GM18867 (cell line): ENCODE results near the gene SCFD2.
"Not testable (repeated sequence)": the region's sequence is repeated elsewhere in the genome, so short reads cannot be mapped to it uniquely, and the experiment has no call there.

ENCODE experiments used
- ATAC-seq: cut with Tn5 transposase; IDR thresholded peaks from one replicate; pipeline ENCODE4 v1.9.1; 2021; ENCODE audit warnings: mild to moderate bottlenecking, moderate library complexity; ENCODE audit not compliant: unreplicated experiment

Gene SCFD2

DNA sequence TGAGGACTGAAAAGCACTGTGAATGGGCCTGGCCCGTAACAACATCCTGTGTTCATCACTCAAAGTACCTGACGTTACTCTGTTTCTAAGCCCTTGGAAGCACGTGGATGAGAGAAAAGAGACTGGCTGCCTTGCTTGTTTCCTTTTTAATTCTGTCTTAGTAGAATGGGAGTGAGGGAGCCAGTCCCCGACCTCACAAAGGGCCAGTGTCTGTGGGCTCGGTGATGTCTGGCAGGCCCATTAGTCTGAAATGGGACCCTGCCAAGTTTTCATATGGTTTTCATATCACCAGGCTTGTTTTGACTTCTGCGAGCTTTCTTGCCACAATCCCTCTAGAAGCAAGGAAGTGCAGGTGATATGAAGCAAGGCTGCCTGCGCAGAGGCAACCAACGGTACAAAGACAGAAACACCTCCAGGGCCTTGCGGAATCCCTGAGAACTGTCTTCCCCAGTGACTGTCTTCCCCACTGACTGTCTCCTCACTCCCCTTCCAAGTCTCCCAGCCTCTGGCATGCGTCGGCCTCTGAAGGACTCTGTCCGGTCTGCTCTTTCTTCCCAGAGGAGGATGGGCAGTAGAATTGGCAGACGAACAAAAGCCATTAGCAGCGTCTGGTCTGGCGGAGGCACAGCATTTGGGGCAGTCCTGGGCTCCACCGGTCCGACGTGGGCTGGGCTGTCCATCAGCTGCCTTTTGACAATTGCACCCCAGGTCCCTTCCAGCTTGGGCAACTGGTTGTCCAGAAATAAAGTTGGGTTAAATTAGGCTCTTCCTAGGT lies 524.0 kb downstream of the SCFD2 start:
- ATAC-seq: no peak

GRCh38 chr4:52840531-52841370 lies 525.1 kb downstream of the SCFD2 start:
- no peak for ATAC-seq

DNA sequence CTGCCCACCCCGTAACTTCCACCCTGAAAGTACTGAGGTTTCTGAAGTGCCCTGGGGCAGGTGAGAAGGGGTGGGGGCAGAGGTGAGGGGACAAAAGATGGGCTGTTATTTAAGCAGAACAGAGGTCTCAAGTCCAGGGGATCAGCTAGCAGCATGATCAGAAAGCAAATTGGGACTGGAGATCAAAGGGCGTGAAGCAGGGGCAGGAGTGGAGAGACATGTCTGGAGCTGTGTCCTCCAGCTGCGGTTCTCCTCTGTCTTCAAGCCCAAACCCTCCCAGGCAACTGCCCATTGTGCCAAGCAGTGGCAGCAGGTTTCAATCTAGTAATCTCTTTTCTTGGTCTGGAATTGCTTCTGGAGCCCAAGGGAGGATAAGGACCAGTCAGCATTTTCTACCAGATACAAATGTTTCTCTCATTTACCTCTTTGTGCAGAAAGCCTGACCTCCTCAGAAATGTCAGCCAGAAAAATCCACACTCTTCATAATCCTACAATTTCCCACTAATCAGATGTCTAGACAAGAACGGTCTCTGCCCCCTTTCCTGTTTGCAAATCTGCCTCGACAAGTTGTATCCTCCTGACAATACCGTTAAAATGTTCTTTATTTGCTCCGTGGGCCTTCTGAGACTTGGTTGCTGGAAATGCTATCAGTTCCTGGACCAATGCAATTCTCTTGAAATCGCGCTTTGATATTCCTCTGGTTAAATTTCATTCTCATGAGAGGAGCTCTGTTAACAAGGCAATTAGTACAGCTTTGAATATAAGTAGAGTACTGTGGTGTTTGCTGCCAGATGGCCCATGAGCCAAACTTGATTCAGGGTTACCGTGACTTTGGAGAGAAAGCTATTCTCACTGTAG lies 526.9 kb downstream of the SCFD2 start:
- no peak for ATAC-seq

GRCh38 chr4:52837716-52838558 lies 527.9 kb downstream of the SCFD2 start:
- ATAC-seq: no peak

GRCh38 chr4:52836678-52837077 lies 529.2 kb downstream of the SCFD2 start:
- ATAC-seq: no peak

- ATAC-seq: no peak
These were observed 529.7 kb downstream of the SCFD2 start for GRCh38 chr4:52836120-52836519.

- ATAC-seq: not testable (repeated sequence)
These were observed 531.0 kb downstream of the SCFD2 start for GRCh38 chr4:52834641-52835456.

DNA sequence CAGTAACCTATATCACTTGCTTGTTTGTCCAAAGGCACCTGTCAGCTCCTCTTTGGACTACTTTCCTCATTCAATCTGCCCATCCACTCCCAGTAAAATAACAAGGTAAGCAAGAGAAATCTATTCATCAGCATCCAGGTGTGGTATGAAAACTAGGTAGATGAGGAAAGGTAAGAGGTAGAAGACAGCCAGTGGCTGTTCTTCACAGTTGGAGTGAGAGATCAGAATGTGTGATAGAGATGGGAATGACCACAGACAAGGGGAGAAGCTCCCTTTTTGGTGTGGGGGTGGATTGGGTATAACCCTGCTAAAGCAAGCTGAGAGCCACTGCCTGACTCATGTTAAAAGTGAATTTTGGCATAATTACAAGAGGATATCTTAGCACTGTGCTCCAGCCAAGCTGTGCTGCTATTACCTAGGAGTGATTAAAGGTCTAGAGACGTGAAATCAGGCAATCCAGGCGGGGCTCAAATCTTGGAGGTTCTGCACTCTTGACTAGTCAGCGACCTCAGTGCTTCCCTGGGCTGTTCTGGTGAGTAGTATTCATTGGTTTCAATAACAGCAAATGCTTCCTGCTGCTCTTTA lies 531.8 kb downstream of the SCFD2 start:
- no peak for ATAC-seq

- no peak for ATAC-seq
These were observed 540.3 kb downstream of the SCFD2 start for GRCh38 chr4:52825460-52826090.

- no peak for ATAC-seq
These were observed 541.0 kb downstream of the SCFD2 start for GRCh38 chr4:52824603-52825459.

DNA sequence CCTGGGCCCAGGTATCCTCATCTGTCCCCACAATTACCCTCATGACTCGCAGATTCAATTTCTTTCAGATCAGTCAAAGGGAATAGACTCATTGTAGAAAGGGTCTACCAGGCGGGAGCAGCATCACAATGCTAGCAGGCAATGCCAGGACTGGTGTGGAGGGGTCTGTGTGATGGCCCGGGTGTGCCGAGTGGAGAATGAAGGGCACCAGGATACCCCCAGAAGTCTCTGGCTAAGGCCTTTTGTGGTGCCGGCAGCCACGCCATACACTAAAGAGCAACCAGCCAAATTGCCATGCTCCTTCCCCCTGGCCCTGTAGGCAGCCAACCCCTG lies 541.6 kb downstream of the SCFD2 start:
- ATAC-seq: no peak

DNA sequence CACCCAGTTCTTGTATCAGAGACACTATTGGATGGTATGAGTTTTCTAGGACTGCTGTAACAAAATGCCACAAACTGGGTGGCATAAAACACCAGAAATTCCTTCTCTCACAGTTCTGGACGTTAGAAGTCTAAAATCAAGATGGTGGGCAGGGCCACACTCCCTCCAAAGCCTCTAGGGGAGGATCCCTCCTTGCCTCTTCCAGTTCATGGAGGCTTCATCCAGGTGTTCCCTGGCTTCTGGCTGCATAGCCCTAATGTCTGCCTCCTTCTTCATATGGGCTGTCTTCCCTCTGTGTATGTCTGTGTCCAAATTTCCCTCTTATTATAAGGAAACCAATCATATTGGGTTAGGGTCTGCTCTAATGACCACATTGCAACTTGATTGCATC lies 542.2 kb downstream of the SCFD2 start:
- ATAC-seq: no peak
